Gastrocnemius medialis (tissue), 4 donors: ENCODE data around the gene TMEM222.

Experiments used
- POLR2A ChIP-seq, 2 donors: fragments of 450-650 bp; IDR thresholded peaks; one replicate each; pipeline ENCODE4 v1.6.1; 2017; ENCODE audit warnings: antibody characterized with exemption in 2 of 2, mild to moderate bottlenecking in 2 of 2, moderate library complexity in 2 of 2
- TF ChIP-seq, protein P1 (sequence below), 5 experiments: fragments of 450-650 bp in 3 of 5; fragments of 200-600 bp in 2 of 5; sonication (generic) in 2 of 5; IDR thresholded peaks in 4 of 5; conservative IDR thresholded peaks in 1 of 5; 1 replicate in 4 of 5; 2 replicates in 1 of 5; pipeline ENCODE4 v1.5.1; 2016 to 2019; ENCODE audit warnings: antibody characterized with exemption in 5 of 5, mild to moderate bottlenecking in 3 of 5, moderate library complexity in 3 of 5

DNA sequence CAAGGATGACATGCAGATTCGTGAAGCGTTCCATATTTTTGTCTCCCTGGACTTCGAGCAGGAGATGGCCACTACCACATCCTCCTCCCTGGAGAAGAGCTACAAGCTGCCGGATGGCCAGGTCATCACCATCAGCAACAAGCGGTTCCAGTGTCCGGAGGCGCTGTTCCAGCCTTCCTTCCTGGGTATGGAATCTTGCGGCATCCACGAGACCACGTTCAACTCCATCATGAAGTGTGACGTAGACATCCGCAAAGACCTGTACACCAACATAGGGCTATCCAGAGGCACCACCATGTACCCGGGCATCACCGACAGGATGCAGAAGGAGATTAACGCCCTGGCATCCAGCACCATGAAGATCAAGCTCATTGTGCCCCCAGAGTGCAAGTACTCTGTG is 3.3 kb downstream of the TMEM222 start:
- TF ChIP-seq POLR2A (IDR thresholded peaks at IDR 0.05), result no peak
- TF ChIP-seq, protein P1, sequence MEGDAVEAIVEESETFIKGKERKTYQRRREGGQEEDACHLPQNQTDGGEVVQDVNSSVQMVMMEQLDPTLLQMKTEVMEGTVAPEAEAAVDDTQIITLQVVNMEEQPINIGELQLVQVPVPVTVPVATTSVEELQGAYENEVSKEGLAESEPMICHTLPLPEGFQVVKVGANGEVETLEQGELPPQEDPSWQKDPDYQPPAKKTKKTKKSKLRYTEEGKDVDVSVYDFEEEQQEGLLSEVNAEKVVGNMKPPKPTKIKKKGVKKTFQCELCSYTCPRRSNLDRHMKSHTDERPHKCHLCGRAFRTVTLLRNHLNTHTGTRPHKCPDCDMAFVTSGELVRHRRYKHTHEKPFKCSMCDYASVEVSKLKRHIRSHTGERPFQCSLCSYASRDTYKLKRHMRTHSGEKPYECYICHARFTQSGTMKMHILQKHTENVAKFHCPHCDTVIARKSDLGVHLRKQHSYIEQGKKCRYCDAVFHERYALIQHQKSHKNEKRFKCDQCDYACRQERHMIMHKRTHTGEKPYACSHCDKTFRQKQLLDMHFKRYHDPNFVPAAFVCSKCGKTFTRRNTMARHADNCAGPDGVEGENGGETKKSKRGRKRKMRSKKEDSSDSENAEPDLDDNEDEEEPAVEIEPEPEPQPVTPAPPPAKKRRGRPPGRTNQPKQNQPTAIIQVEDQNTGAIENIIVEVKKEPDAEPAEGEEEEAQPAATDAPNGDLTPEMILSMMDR (IDR thresholded peaks at IDR 0.05 in 4 of 5, conservative IDR thresholded peaks at IDR 0.05 in 1 of 5), result no peak
